Thymus (tissue), 11 donors: ENCODE data around the gene STIM1. TPM values are rescaled to one million over a fixed set of nuclear protein-coding genes. Genes with fewer than 3 reads are reported as not detected.

ENCODE experiments used
- DNase-seq, 9 donors: peaks; one replicate each; pipeline ENCODE4 v3.0.0-alpha.2; 2013; ENCODE audit warnings: low spot score in 9 of 9, low read depth in 6 of 9, missing footprints in 1 of 9
- H3K27ac ChIP-seq, 2 donors: one replicate each; pipeline ENCODE4 v1.5.1; 2013; ENCODE audit warnings: control low read depth in 1 of 2, low read depth in 1 of 2, low read length in 1 of 2, mild to moderate bottlenecking in 1 of 2, moderate library complexity in 1 of 2
- H3K27me3 ChIP-seq, 2 donors: one replicate each; pipeline ENCODE4 v1.5.1; 2013; ENCODE audit warnings: low read length in 1 of 2; ENCODE audit not compliant: control insufficient read depth in 2 of 2, insufficient read depth in 1 of 2
- H3K36me3 ChIP-seq, 2 donors: one replicate each; pipeline ENCODE4 v1.5.1; 2013; ENCODE audit warnings: low read length in 1 of 2, mild to moderate bottlenecking in 1 of 2, moderate library complexity in 1 of 2; ENCODE audit not compliant: control insufficient read depth in 2 of 2, insufficient read depth in 2 of 2
- H3K4me1 ChIP-seq, 2 donors: one replicate each; pipeline ENCODE4 v1.5.1; 2013; ENCODE audit warnings: low read length in 2 of 2; ENCODE audit not compliant: control insufficient read depth in 2 of 2, insufficient read depth in 2 of 2
- H3K4me3 ChIP-seq, 2 donors: one replicate each; pipeline ENCODE4 v1.5.1; 2013; ENCODE audit warnings: low read length in 2 of 2, control low read depth in 1 of 2, mild to moderate bottlenecking in 1 of 2
- H3K9me3 ChIP-seq, 2 donors: one replicate each; pipeline ENCODE4 v1.5.1; 2013; ENCODE audit warnings: low read length in 1 of 2, mild to moderate bottlenecking in 1 of 2; ENCODE audit not compliant: control insufficient read depth in 2 of 2, insufficient read depth in 1 of 2
- whole genome bisulfite sequencing: extraction: QIAGEN DNeasy Blood & Tissue Kit; methylation state at CpG from one replicate; pipeline ENCODE4 v1.1.7; 2013; 5-methylcytosine and 5-hydroxymethylcytosine counted together
- polyA plus RNA-seq: library from polyadenylated mRNA; stranded (reverse); fragments of 200-250 nt; gene quantifications from one replicate; pipeline ENCODE4 v1.2.3, GENCODE V29; 2013
- total RNA-seq: library from RNA; stranded (reverse); fragments of 120-200 nt; gene quantifications from one replicate; pipeline ENCODE4 v1.2.4, GENCODE V29; 2013
- donor health status: healthy.

The STIM1 gene
- total and polyA plus RNA-seq, 2 donors = 30.8 to 33.0 TPM

- no peak for DNase-seq
- Histone ChIP-seq H3K36me3 (peaks cover 45 to 54% of the 10 kb centered on the region in 2 donors), H3K27ac (no peak overlapping the region), H3K27me3 (no peaks in the 10 kb centered on the region), H3K9me3 (no peaks in the 10 kb centered on the region), H3K4me1 (peaks cover 0 to 4% of the 10 kb centered on the region in 2 donors), H3K4me3 (no peak overlapping the region)
- 96% methylated on average over 8 of the region's 8 CpGs for WGBS
These were observed 29.9 kb upstream of the STIM1 start for GRCh38 chr11:3825473-3826154.

GRCh38 chr11:3826721-3827120 is 28.7 kb upstream of the STIM1 start:
- peaks cover 55 to 65% of the 10 kb centered on the region in 2 donors for H3K36me3 ChIP-seq
- no peaks in the 10 kb centered on the region for H3K27me3 ChIP-seq
- H3K4me1 ChIP-seq = peaks cover 0 to 13% of the 10 kb centered on the region in 2 donors
- DNase-seq = no peak
- WGBS = 97% methylated on average over 3 of the region's 3 CpGs
- H3K4me3 ChIP-seq = no peak overlapping the region
- no peaks in the 10 kb centered on the region for H3K9me3 ChIP-seq
- H3K27ac ChIP-seq = no peak overlapping the region

- H3K36me3 ChIP-seq = peaks cover 58 to 67% of the 10 kb centered on the region in 2 donors
- H3K4me1 ChIP-seq = peaks cover 0 to 18% of the 10 kb centered on the region in 2 donors
- no peaks in the 10 kb centered on the region for H3K9me3 ChIP-seq
- no peak overlapping the region for H3K4me3 ChIP-seq
- DNase-seq = no peak
- no peak overlapping the region for H3K27ac ChIP-seq
- H3K27me3 ChIP-seq = no peaks in the 10 kb centered on the region
- WGBS = 97% methylated on average over 35 of the region's 35 CpGs
These were observed 27.9 kb upstream of the STIM1 start for GRCh38 chr11:3827434-3828186.

- Histone ChIP-seq H3K9me3 (no peaks in the 10 kb centered on the region), H3K36me3 (peaks cover 54 to 79% of the 10 kb centered on the region in 2 donors), H3K4me3 (no peak overlapping the region), H3K4me1 (peaks cover 7 to 38% of the 10 kb centered on the region in 2 donors), H3K27me3 (no peaks in the 10 kb centered on the region), H3K27ac (no peak overlapping the region)
- DNase-seq = no peak
- 98% methylated on average over 3 of the region's 3 CpGs for WGBS
These were observed 25.4 kb upstream of the STIM1 start for GRCh38 chr11:3830088-3830487.

DNA sequence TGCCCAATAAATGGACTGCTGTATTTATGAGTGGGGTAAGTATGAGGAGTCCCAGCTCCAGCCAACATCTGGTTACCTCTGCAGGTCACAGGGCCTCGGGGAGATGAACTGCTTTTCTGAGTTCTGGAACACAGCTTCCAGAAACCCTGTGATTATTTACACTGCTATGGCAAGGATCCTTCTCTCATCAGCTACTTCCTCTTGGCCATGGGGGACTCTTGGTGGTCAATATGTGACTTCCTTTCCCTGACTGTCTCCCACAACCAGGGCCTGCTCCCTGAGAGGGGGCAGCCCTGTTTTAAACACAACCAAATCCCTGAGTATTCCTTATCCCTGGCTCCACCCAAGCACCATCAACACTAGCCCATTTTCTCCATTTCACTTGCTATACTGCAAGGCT is 24.7 kb upstream of the STIM1 start:
- no peaks in the 10 kb centered on the region for H3K9me3 ChIP-seq
- WGBS = 91% methylated on average over 1 of the region's 1 CpG
- no peak overlapping the region for H3K27ac ChIP-seq
- DNase-seq = no peak
- no peaks in the 10 kb centered on the region for H3K27me3 ChIP-seq
- H3K36me3 ChIP-seq = peaks cover 55 to 79% of the 10 kb centered on the region in 2 donors
- peaks cover 13 to 45% of the 10 kb centered on the region in 2 donors for H3K4me1 ChIP-seq
- no peak overlapping the region for H3K4me3 ChIP-seq

- Histone ChIP-seq H3K27ac (no peak overlapping the region), H3K9me3 (no peaks in the 10 kb centered on the region), H3K4me3 (no peak overlapping the region), H3K27me3 (no peaks in the 10 kb centered on the region), H3K4me1 (peaks cover 18 to 54% of the 10 kb centered on the region in 2 donors), H3K36me3 (peaks cover 47 to 71% of the 10 kb centered on the region in 2 donors)
- no peak for DNase-seq
- WGBS = 89% methylated on average over 13 of the region's 13 CpGs
These were observed 23.9 kb upstream of the STIM1 start for GRCh38 chr11:3831378-3832239.

GRCh38 chr11:3832816-3833215 is 22.6 kb upstream of the STIM1 start:
- Histone ChIP-seq H3K4me1 (peaks cover 29 to 66% of the 10 kb centered on the region in 2 donors), H3K9me3 (no peaks in the 10 kb centered on the region), H3K27ac (peak overlapping the region in 1 of 2 donors; percentile 30), H3K27me3 (no peaks in the 10 kb centered on the region), H3K36me3 (peaks cover 37 to 59% of the 10 kb centered on the region in 2 donors), H3K4me3 (no peak overlapping the region)
- DNase-seq = no peak
- 97% methylated on average over 2 of the region's 2 CpGs for WGBS

GRCh38 chr11:3833449-3833848 is 22.0 kb upstream of the STIM1 start:
- no peak overlapping the region for H3K4me3 ChIP-seq
- H3K4me1 ChIP-seq = peaks cover 35 to 72% of the 10 kb centered on the region in 2 donors
- DNase-seq = no peak
- WGBS = 88% methylated on average over 2 of the region's 2 CpGs
- H3K9me3 ChIP-seq = no peaks in the 10 kb centered on the region
- no peak overlapping the region for H3K27ac ChIP-seq
- peaks cover 34 to 58% of the 10 kb centered on the region in 2 donors for H3K36me3 ChIP-seq
- H3K27me3 ChIP-seq = no peaks in the 10 kb centered on the region

GRCh38 chr11:3834349-3834663 is 21.2 kb upstream of the STIM1 start:
- no peaks in the 10 kb centered on the region for H3K27me3 ChIP-seq
- H3K36me3 ChIP-seq = peaks cover 34 to 58% of the 10 kb centered on the region in 2 donors
- no peaks in the 10 kb centered on the region for H3K9me3 ChIP-seq
- 55% methylated on average over 4 of the region's 4 CpGs for WGBS
- peak overlapping the region in 1 of 2 donors; percentile 8 for H3K27ac ChIP-seq
- peaks cover 41 to 80% of the 10 kb centered on the region in 2 donors for H3K4me1 ChIP-seq
- no peak overlapping the region for H3K4me3 ChIP-seq
- no peak for DNase-seq
